HepG2 (cell line): ENCODE measurements around the gene EFNA2. TPM values are rescaled to one million over a fixed set of nuclear protein-coding genes. Genes with fewer than 3 reads are reported as not detected.

Source experiments
- ATAC-seq: fragments of 200-7000 bp; cut with Tn5 transposase; 3 replicates; pipeline ENCODE4 v1.9.1; 2020; ENCODE audit warnings: mild to moderate bottlenecking, moderate library complexity
- BruUV-seq: library from RNA; stranded (reverse); fragments of 400-500 nt; replicated peaks from 2 replicates; lab custom pipeline; 2021; lab: Mats Ljungman, UMichigan
- CTCF ChIA-PET: fragments of 300-600 bp; formaldehyde crosslinking; extraction: SDS; loops from one replicate; lab custom pipeline; 2021; ENCODE audit warnings: low total read pairs, inconsistent platforms, low intra/inter-chr PET ratio; lab: Yijun Ruan, JAX
- POLR2A ChIA-PET: fragments of 350-600 bp; sonication (Branson Sonifier 250); formaldehyde crosslinking; loops from one replicate; lab custom pipeline; 2020; ENCODE audit warnings: antibody characterized with exemption, inconsistent platforms; lab: Yijun Ruan, JAX
- DNase-seq: peaks from one replicate; pipeline ENCODE4 v3.0.0-alpha.2; 2015; ENCODE audit warnings: low spot score
- FAIRE-seq: peaks from 3 replicates; lab custom pipeline; 2011; peaks lifted over from hg19 to GRCh38; lab: Jason Lieb, UNC
- H2AFZ ChIP-seq: one replicate; pipeline ENCODE4 v1.6.1; 2011; ENCODE audit warnings: low read length, inconsistent platforms
- H3K27ac ChIP-seq: fragments of 300-600 bp; 3 replicates; pipeline ENCODE4 v1.8.0; 2011; ENCODE audit warnings: mixed run types, mild to moderate bottlenecking, mixed read lengths, low read length, inconsistent platforms; ENCODE audit not compliant: insufficient read depth; ENCODE audit errors: extremely low read length
- H3K27me3 ChIP-seq, 2 experiments: fragments of 200-600 bp in 1 of 2; 2 replicates in 1 of 2; 3 replicates in 1 of 2; pipeline versions ENCODE4 v1.6.0 to v1.8.0; 2011; ENCODE audit warnings: low read length in 2 of 2, mild to moderate bottlenecking in 2 of 2, moderate library complexity in 2 of 2, inconsistent platforms in 1 of 2; ENCODE audit not compliant: insufficient read depth in 2 of 2, control insufficient read depth in 1 of 2
- H3K36me3 ChIP-seq, 2 experiments: fragments of 200-600 bp in 1 of 2; replicated peaks in 1 of 2; 2 replicates in 1 of 2; 3 replicates in 1 of 2; pipeline versions ENCODE4 v1.5.1 to v1.8.0; 2011; ENCODE audit warnings: low read length in 2 of 2, inconsistent platforms in 1 of 2; ENCODE audit not compliant: insufficient read depth in 2 of 2, control insufficient read depth in 1 of 2
- H3K4me1 ChIP-seq: 2 replicates; pipeline ENCODE4 v1.5.1; 2012; ENCODE audit warnings: low read length, inconsistent platforms; ENCODE audit not compliant: insufficient read depth
- H3K4me2 ChIP-seq: 2 replicates; pipeline ENCODE4 v1.6.0; 2011; ENCODE audit warnings: low read depth, low read length, inconsistent platforms
- H3K4me3 ChIP-seq, 3 experiments: fragments of 200-600 bp in 1 of 3; sonication (generic), shearing (Covaris generic) in 1 of 3; replicated peaks in 1 of 3; 2 replicates each; pipeline ENCODE4 v1.5.1; 2011 to 2016; ENCODE audit warnings: low read length in 3 of 3, inconsistent platforms in 2 of 3, low read depth in 2 of 3, mild to moderate bottlenecking in 2 of 3, control low read depth in 1 of 3, mixed read lengths in 1 of 3; ENCODE audit not compliant: insufficient read depth in 1 of 3
- H3K79me2 ChIP-seq: one replicate; pipeline ENCODE4 v1.6.1; 2011; ENCODE audit warnings: low read length, inconsistent platforms; ENCODE audit not compliant: insufficient read depth
- H3K9ac ChIP-seq: 2 replicates; pipeline ENCODE4 v1.6.0; 2011; ENCODE audit warnings: mild to moderate bottlenecking, low read depth, low read length, inconsistent platforms; ENCODE audit not compliant: insufficient read depth
- H3K9me3 ChIP-seq: 2 replicates; pipeline ENCODE4 v1.5.1; 2012; ENCODE audit warnings: mild to moderate bottlenecking, low read length
- H4K20me1 ChIP-seq: 2 replicates; pipeline ENCODE4 v1.6.0; 2011; ENCODE audit warnings: inconsistent platforms, mild to moderate bottlenecking, low read length, moderate library complexity; ENCODE audit not compliant: insufficient read depth
- ADNP ChIP-seq: sonication (generic); formaldehyde crosslinking; IDR thresholded peaks from 2 replicates; pipeline ENCODE4 v1.4.0; 2020; ENCODE audit warnings: missing genetic modification reagents
- ERF ChIP-seq: IDR thresholded peaks from 2 replicates; pipeline ENCODE4 v1.6.1; 2018; ENCODE audit warnings: missing biosample characterization, missing genetic modification reagents
- GPN1 ChIP-seq: sonication (generic); formaldehyde crosslinking; IDR thresholded peaks from 2 replicates; pipeline ENCODE4 v1.5.1; 2020; ENCODE audit warnings: missing genetic modification reagents, borderline replicate concordance
- MATR3 ChIP-seq: sonication (generic); formaldehyde crosslinking; IDR thresholded peaks from 2 replicates; pipeline ENCODE4 v1.4.0; 2020; ENCODE audit warnings: missing genetic modification reagents
- MIER3 ChIP-seq: IDR thresholded peaks from 2 replicates; pipeline ENCODE4 v1.6.1; 2016; ENCODE audit warnings: missing compliant biosample characterization, borderline replicate concordance
- PITX1 ChIP-seq: sonication (generic); formaldehyde crosslinking; IDR thresholded peaks from 2 replicates; pipeline ENCODE4 v1.5.1; 2020; ENCODE audit warnings: mild to moderate bottlenecking, missing genetic modification reagents
- RAD51 ChIP-seq: fragments of 450-650 bp; IDR thresholded peaks from 2 replicates; pipeline ENCODE4 v1.6.1; 2016; ENCODE audit warnings: borderline replicate concordance
- RFX5 ChIP-seq: IDR thresholded peaks from 2 replicates; pipeline ENCODE4 v1.6.1; 2011; ENCODE audit warnings: low read depth, low read length, improper control_type of control experiment
- RFXAP ChIP-seq: sonication (generic); formaldehyde crosslinking; IDR thresholded peaks from 2 replicates; pipeline ENCODE4 v1.4.0; 2020; ENCODE audit warnings: missing genetic modification reagents, borderline replicate concordance
- SAP130 ChIP-seq: IDR thresholded peaks from 2 replicates; pipeline ENCODE4 v1.6.1; 2016; ENCODE audit warnings: low read depth
- ZFX ChIP-seq: sonication (generic); formaldehyde crosslinking; IDR thresholded peaks from 2 replicates; pipeline ENCODE4 v1.4.0; 2020; ENCODE audit warnings: mild to moderate bottlenecking, low read depth, missing genetic modification reagents, moderate library complexity
- ZFY ChIP-seq: sonication (generic); formaldehyde crosslinking; IDR thresholded peaks from 2 replicates; pipeline ENCODE4 v1.4.0; 2020; ENCODE audit warnings: missing genetic modification reagents
- ZKSCAN8 ChIP-seq: IDR thresholded peaks from 2 replicates; pipeline ENCODE4 v1.6.1; 2016; ENCODE audit warnings: borderline replicate concordance, missing genetic modification reagents, missing compliant biosample characterization
- ZNF335 ChIP-seq: sonication (generic); formaldehyde crosslinking; IDR thresholded peaks from 2 replicates; pipeline ENCODE4 v1.4.0; 2020; ENCODE audit warnings: missing genetic modification reagents
- ZNF615 ChIP-seq: sonication (generic); formaldehyde crosslinking; IDR thresholded peaks from 2 replicates; pipeline ENCODE4 v1.5.0; 2020; ENCODE audit warnings: mild to moderate bottlenecking, missing genetic modification reagents, borderline replicate concordance
- ZNF724P ChIP-seq: sonication (generic); formaldehyde crosslinking; IDR thresholded peaks from 2 replicates; pipeline ENCODE4 v1.8.0; 2022; ENCODE audit warnings: missing genetic modification reagents, borderline replicate concordance
- WGBS: methylation state at CpG from one replicate; pipeline ENCODE4 v1.1.6; 2017; ENCODE audit warnings: low lambda C conversion rate; 5-methylcytosine and 5-hydroxymethylcytosine counted together
- in situ Hi-C: cut with HindIII; loops from 2 replicates; pipeline ENCODE4 v1.10.0; 2017; ENCODE audit warnings: low pct_unique_long_range_greater_than_20kb; ENCODE audit not compliant: extremely low pct_ligation_motif_present
- intact Hi-C: fragments of 100-400 bp; cut with micrococcal nuclease; formaldehyde crosslinking; loops from one replicate; pipeline ENCODE4 v1.10.0; 2022; ENCODE audit not compliant: unreplicated experiment
- polyA plus RNA-seq, 8 experiments: library from polyadenylated mRNA; depleted of rRNA in 3 of 8; stranded (reverse) in 7 of 8; unstranded in 1 of 8; fragments of >200 nt; fragmentation: Illumina TruSeq in 4 of 8; extraction: Trizol in 4 of 8; gene quantifications; 2 replicates each; pipeline versions ENCODE4 v1.2.1 to v1.2.3, GENCODE V29; 2011 to 2016; ENCODE audit warnings: low read depth in 4 of 8, missing spikeins in 1 of 8, mixed read lengths in 1 of 8; ENCODE audit not compliant: insufficient read depth in 1 of 8
- total RNA-seq, 5 experiments: library from RNA; depleted of rRNA; stranded (reverse); fragments of >200 nt; fragmentation: Illumina TruSeq; extraction: Trizol; gene quantifications; 2 replicates each; pipeline ENCODE4 v1.2.3, GENCODE V29; 2016; ENCODE audit warnings: low read depth in 1 of 5
- TF ChIP-seq, protein P1 (sequence below): IDR thresholded peaks from 2 replicates; pipeline ENCODE4 v1.6.1; 2012; ENCODE audit warnings: inconsistent platforms
- TF ChIP-seq, protein P2 (sequence below): IDR thresholded peaks from 2 replicates; pipeline ENCODE4 v1.6.1; 2016; ENCODE audit warnings: missing genetic modification reagents, missing compliant biosample characterization
- TF ChIP-seq, protein P3 (sequence below): sonication (generic); formaldehyde crosslinking; IDR thresholded peaks from 2 replicates; pipeline ENCODE4 v1.5.0; 2020; ENCODE audit warnings: mild to moderate bottlenecking, missing genetic modification reagents, borderline replicate concordance
- TF ChIP-seq, protein P4 (sequence below): IDR thresholded peaks from 2 replicates; pipeline ENCODE4 v1.6.1; 2016; ENCODE audit warnings: mild to moderate bottlenecking
- TF ChIP-seq, protein P5 (sequence below): sonication (generic); formaldehyde crosslinking; IDR thresholded peaks from 2 replicates; pipeline ENCODE4 v1.4.0; 2020; ENCODE audit warnings: missing genetic modification reagents

Gene EFNA2
- total and polyA plus RNA-seq, 2 of the 13 experiments (the other 11 are each of a cell fraction or from before 2014, with no cell fraction given), result 6.0 to 9.9 TPM

DNA sequence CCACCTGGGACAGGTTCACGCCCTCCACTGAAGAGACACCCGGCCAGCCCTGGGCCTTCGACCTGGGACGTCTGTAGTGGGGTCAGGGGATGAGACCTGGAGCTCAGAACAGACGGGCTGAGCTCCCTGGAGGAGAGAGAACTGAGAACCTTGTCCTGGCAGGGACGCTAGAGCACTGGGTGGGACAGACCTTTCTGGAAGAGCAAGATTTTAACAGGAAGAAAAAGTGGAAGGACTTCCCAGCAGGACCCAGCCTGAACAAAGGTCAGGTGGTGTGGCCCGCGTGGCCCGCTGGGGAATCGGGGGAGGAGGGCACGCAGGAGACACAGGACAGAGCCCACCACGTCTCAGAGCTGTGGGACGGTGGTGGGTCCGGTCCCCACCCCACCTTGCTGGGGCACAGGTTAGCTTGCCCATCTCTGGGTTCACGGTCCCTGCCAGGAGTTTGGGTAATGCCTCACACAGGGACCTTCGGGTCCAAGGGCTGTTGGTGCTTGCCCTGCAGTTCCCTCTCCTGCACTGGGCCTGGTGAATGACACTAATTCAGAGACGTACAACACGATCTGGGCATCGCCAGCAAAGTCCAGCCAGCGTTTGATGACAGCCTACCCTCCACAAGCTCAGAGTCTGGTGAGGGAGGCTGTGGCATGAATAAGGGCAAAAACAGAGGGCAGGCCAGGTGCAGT, 1.2 kb upstream of the EFNA2 start:
- no peaks in the 10 kb centered on the region; a peak in 1 of 5 replicates for H3K27me3 ChIP-seq
- in situ Hi-C loops, result loop anchor here (5.0 kb wide), 2 partner anchors 33 to 88 kb away; no protein-coding TSS in a partner anchor
- ChIA-PET POLR2A (interaction anchor here (0.5 to 3.5 kb wide), 20 partner anchors 9 to 207 kb away, joined by 3 to 61 read pairs (median 6); partner anchors contain the start of genes CIRBP, FAM174C and REEP6), CTCF (no interaction called here)
- peak; percentile 20 for ATAC-seq
- WGBS, result 0% methylated on average over 14 of the region's 20 CpGs
- H3K4me1 ChIP-seq, result peaks cover 53% of the 10 kb centered on the region
- intact Hi-C loops, result no loop called here
- H3K9ac ChIP-seq, result peak overlapping the region; percentile 60
- peaks cover under 1 to 3% of the 10 kb centered on the region in 2 experiments; a peak in 2 of 5 replicates for H3K36me3 ChIP-seq
- no peak for DNase-seq
- H3K79me2 ChIP-seq, result peaks cover 27% of the 10 kb centered on the region
- no peaks in the 10 kb centered on the region for H3K9me3 ChIP-seq
- H3K27ac ChIP-seq, result peak overlapping the region; percentile 75
- FAIRE-seq, result peak; percentile 56
- peak overlapping the region; percentile 89 for H3K4me2 ChIP-seq
- H3K4me3 ChIP-seq, result peak overlapping the region; percentile 59 to 70 (median 63)
- no peaks in the 10 kb centered on the region for H4K20me1 ChIP-seq
- no TSS peak for BruUV-seq
- no peak overlapping the region for H2AFZ ChIP-seq
- no peak for TF ChIP-seq MATR3 (CRISPR knock-in tag)
- TF ChIP-seq RFXAP, result 0 out of 2 replicates have a peak, but pooled peaks have one; percentile 26
- peak; percentile 63 for TF ChIP-seq SAP130 (CRISPR knock-in tag)
- no peak for TF ChIP-seq ZNF615 (CRISPR knock-in tag)
- no peak for TF ChIP-seq PITX1 (CRISPR knock-in tag)
- TF ChIP-seq ZNF335 (CRISPR knock-in tag), result peak; percentile 63; the same call in 1 of the 2 replicates
- TF ChIP-seq, protein P1, sequence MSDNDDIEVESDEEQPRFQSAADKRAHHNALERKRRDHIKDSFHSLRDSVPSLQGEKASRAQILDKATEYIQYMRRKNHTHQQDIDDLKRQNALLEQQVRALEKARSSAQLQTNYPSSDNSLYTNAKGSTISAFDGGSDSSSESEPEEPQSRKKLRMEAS, result peak; percentile 82
- peak; percentile 16; the same call in 1 of the 2 replicates for TF ChIP-seq ZKSCAN8 (CRISPR knock-in tag)
- peak; percentile 46; the same call in 1 of the 2 replicates for TF ChIP-seq MIER3
- TF ChIP-seq, protein P2, sequence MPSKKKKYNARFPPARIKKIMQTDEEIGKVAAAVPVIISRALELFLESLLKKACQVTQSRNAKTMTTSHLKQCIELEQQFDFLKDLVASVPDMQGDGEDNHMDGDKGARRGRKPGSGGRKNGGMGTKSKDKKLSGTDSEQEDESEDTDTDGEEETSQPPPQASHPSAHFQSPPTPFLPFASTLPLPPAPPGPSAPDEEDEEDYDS (CRISPR knock-in tag), result 0 out of 2 replicates have a peak, but pooled peaks have one; percentile 43
- TF ChIP-seq GPN1 (CRISPR knock-in tag), result no peak
- TF ChIP-seq, protein P3, sequence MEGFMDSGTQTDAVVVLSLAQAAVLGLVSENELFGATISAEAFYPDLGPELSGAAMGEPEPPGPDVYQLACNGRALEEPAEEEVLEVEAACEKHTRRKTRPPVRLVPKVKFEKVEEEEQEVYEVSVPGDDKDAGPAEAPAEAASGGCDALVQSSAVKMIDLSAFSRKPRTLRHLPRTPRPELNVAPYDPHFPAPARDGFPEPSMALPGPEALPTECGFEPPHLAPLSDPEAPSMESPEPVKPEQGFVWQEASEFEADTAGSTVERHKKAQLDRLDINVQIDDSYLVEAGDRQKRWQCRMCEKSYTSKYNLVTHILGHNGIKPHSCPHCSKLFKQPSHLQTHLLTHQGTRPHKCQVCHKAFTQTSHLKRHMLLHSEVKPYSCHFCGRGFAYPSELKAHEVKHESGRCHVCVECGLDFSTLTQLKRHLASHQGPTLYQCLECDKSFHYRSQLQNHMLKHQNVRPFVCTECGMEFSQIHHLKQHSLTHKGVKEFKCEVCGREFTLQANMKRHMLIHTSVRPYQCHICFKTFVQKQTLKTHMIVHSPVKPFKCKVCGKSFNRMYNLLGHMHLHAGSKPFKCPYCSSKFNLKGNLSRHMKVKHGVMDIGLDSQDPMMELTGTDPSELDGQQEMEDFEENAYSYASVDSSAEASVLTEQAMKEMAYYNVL (CRISPR knock-in tag), result no peak; the same call in 1 of the 2 replicates
- TF ChIP-seq ZFY (CRISPR knock-in tag), result peak; percentile 21; the same call in 1 of the 2 replicates
- 0 out of 2 replicates have a peak, but pooled peaks have one; percentile 13 for TF ChIP-seq ERF
- no peak for TF ChIP-seq RAD51
- 0 out of 2 replicates have a peak, but pooled peaks have one; percentile 71 for TF ChIP-seq ZNF724P (CRISPR knock-in tag)
- TF ChIP-seq, protein P4, sequence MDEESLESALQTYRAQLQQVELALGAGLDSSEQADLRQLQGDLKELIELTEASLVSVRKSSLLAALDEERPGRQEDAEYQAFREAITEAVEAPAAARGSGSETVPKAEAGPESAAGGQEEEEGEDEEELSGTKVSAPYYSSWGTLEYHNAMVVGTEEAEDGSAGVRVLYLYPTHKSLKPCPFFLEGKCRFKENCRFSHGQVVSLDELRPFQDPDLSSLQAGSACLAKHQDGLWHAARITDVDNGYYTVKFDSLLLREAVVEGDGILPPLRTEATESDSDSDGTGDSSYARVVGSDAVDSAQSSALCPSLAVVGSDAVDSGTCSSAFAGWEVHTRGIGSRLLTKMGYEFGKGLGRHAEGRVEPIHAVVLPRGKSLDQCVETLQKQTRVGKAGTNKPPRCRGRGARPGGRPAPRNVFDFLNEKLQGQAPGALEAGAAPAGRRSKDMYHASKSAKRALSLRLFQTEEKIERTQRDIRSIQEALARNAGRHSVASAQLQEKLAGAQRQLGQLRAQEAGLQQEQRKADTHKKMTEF (CRISPR knock-in tag), result peak; percentile 57
- no peak for TF ChIP-seq ADNP (CRISPR knock-in tag)
- no peak for TF ChIP-seq RFX5
- TF ChIP-seq, protein P5, sequence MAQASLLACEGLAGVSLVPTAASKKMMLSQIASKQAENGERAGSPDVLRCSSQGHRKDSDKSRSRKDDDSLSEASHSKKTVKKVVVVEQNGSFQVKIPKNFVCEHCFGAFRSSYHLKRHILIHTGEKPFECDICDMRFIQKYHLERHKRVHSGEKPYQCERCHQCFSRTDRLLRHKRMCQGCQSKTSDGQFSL, result peak; percentile 41; the same call in 1 of the 2 replicates
- TF ChIP-seq ZFX, result peak; percentile 59
